Measurements from ENCODE around the gene CPSF7.
"Not testable (repeated sequence)": the region's sequence is repeated elsewhere in the genome, so short reads cannot be mapped to it uniquely, and the experiment has no call there.

CPSF7 gene

GRCh38 chr11:61439615-61440014 lies 9.8 kb upstream of the CPSF7 start:
- no peak for DNase-seq

DNA sequence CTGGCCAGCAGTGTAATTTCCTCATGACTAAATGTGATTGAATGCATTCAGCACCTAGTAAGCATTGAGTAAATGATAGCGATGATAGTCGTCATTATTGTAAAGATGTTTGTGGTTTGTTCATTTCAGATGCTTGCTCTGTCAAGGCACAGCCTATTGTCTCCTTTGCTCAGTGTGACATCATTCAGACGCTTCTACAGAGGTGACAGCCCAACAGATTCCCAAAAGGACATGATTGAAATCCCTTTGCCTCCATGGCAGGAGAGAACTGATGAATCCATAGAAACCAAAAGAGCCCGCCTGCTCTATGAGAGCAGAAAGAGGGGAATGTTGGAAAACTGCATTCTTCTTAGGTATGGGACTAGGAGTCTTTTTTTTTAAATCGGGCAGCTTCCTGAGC lies 7.7 kb upstream of the CPSF7 start:
- no peak for DNase-seq

GRCh38 chr11:61430839-61431238 lies 1.1 kb upstream of the CPSF7 start:
- DNase-seq: not testable (repeated sequence)

- DNase-seq: peak; percentile 83
Measured at GRCh38 chr11:61429346-61429690, 457 bp downstream of the CPSF7 start.

GRCh38 chr11:61425367-61426131 lies 4.2 kb downstream of the CPSF7 start:
- no peak for DNase-seq

DNA sequence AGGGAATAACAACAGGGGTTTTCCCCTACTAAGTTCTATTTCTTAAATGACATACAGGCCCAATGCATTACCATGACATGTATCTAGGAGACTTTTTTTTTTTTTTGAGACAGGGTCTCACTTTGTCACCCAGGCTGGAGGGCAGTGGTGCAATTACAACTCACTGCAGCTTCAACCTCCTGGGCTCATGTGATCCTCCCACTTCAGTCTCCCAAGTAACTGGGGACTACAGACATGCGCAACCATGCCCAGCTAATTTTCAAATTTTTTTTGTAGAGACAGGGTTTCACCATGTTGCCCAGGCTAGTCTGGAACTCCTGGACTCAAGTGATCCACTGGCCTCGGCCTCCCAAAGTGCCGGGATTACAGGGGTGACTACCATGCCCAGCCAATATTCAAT lies 7.5 kb downstream of the CPSF7 start:
- no peak for DNase-seq

DNA sequence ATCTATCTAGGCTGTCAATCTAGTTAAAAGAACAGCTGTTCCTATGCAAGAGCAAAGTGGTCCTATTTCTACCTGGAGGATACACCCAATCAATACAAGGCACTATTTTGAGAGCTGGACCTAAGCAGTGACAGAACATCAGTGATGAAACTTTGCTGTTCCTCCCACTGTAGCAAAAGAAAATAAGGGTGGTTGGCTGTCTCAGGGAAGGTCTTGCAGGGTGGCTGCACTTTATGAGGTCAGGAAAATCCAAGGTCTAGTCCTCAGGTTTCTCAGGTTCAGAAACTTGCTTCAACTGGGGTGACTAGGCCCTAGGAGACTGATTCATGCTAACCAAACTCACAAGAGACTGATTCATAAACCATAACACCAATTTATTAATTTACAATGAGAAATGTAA lies 11.6 kb downstream of the CPSF7 start:
- DNase-seq: no peak

GRCh38 chr11:61417670-61418069 lies 12.1 kb downstream of the CPSF7 start:
- DNase-seq: no peak

DNA sequence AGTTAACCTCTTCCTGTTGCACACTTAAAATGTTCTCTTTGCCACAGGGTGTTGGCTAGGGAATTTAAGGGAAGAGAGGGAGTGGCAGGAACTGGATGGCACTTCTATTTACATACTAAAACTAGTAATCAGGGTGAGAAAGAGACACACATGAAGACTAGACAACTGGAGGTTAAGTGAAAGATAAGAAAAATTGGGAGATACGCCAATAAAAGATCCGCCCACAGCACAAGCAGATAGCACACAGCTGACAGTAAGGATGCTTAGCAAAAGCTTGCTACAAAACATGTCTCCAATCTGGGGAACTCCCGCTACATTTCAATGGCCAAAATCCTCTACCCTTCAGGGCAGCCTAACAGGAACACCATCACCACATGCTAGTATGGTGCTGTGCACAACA lies 12.8 kb downstream of the CPSF7 start:
- no peak for DNase-seq

- DNase-seq: no peak
Measured at GRCh38 chr11:61415381-61415780, 14.4 kb downstream of the CPSF7 start.

GRCh38 chr11:61414547-61414946 lies 15.2 kb downstream of the CPSF7 start:
- no peak for DNase-seq

DNA sequence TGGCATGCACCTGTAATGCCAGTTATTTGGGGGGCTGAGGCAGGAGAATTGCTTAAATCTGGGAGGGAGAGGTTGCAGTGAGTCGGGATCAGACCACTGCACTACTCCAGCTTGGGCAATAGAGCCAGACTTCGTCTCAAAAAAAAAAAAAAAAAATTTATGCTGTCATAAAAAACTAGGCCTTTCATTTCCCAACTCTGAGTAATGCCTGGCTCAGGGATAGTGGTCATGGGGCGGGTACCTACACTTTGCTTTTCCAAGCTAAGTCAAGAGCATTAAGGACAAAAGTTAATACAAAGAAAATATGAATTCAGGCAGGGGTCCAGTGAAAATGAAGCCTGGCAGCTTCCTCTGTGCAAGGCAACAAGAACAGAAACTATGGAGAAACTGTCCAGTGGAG lies 16.3 kb downstream of the CPSF7 start:
- DNase-seq: no peak

- no peak for DNase-seq
Measured at GRCh38 chr11:61411589-61411988, 18.2 kb downstream of the CPSF7 start.

DNA sequence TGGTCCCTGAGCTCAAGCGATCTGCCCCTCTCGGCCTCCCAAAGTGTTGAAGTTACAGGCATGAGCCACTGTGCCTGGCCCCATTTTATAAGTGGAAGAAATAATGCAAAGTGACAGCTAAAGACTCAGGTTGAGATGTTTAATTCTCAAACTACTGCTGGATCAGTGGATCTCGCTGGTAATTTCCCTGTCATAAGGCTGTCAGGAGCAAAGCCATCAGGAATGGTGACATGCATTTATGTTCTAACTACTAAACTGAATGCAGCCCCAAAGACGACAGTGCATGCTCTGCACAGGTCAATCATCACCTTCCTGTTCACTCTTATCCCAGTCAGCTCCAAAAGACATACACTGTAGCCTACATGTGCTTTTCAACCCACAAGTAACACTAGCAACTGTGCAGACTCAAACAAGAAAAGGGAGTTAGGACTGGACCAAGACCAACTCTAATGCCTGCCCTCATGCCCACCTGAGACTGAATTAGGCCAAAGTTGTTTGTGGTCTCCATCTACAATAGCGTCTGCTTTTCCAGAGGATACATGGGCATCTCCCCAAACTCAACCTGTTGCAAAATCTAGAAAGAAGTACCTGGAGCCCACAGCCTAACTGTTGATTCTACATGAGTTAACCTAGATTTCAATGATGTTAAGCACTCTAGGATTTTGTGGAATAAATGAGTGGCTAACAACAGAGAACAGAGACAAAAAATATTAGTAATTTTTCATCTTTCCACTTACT lies 22.6 kb downstream of the CPSF7 start:
- DNase-seq: no peak

DNA sequence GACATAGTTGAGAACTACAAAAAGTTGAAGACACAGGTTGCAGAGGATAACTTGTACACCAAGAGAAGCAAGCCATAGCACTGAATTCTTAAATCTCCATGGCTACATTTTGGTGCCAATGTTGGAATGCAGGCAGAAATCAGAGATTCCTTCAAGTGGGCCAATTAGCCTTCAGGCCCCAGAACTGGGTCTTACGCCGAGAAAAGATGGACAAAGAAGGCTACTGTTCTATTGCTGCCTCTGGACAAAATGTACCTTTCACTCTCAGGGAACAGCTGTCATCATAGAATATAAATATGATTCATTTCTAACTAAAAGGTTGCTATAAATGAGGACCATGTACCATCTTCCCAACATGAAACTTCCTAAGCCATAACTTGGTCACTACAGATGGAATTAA lies 23.7 kb downstream of the CPSF7 start:
- DNase-seq: no peak

- DNase-seq: no peak
Measured at GRCh38 chr11:61404641-61405040, 25.1 kb downstream of the CPSF7 start.

- DNase-seq: no peak
Measured at GRCh38 chr11:61404103-61404502, 25.7 kb downstream of the CPSF7 start.

GRCh38 chr11:61403658-61404057 lies 26.1 kb downstream of the CPSF7 start:
- no peak for DNase-seq

GRCh38 chr11:61401573-61401972 lies 28.2 kb downstream of the CPSF7 start:
- no peak for DNase-seq

- DNase-seq: no peak
Measured at GRCh38 chr11:61401173-61401572, 28.6 kb downstream of the CPSF7 start.

DNA sequence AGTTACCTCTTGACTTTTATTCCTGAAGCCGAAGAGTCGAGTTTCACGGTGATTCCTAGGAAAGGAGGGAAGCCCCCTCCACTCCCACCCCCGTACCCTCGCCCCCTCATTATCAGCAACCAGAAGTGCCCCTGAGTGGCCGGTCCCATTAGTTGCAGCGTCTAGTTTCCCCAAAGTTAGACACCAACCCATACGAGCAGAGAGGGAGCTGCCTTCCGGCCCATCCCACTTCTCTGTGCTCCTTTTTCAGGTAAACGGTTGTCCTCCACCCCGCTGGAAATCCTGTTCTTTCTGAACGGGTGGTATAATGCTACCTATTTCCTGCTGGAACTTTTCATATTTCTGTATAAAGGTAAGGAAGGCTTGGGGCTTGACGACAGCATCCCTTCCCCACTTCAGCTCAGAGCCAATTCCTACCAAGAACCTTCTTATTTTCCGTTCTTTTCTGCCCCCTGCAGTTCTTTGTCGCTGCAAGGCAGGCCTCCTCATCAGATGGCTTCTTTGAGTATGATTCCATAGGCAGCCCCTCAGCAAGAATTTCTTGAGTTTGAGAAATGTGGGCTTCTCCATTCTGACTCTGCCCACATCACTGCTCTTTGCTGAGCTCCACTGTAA lies 36.7 kb downstream of the CPSF7 start:
- DNase-seq: no peak

DNA sequence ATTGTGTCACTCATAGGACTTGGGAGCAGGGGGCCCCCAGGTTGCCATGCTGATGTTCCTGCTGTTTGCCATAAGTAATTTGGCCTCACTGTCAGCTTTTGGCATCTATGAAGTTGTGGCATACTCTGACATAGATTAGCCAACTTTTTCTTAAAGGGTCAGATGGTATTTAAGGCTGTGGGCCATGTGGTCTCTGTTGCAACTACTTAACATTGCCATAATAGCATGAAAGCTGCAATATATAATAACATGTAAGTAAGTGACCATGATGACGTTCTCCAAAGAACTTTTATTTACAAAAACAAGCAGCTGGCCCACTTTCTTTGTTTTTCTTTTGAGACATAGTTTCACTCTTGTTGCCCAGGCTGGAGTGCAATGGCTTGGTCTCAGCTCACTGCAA lies 39.6 kb downstream of the CPSF7 start:
- no peak for DNase-seq

DNA sequence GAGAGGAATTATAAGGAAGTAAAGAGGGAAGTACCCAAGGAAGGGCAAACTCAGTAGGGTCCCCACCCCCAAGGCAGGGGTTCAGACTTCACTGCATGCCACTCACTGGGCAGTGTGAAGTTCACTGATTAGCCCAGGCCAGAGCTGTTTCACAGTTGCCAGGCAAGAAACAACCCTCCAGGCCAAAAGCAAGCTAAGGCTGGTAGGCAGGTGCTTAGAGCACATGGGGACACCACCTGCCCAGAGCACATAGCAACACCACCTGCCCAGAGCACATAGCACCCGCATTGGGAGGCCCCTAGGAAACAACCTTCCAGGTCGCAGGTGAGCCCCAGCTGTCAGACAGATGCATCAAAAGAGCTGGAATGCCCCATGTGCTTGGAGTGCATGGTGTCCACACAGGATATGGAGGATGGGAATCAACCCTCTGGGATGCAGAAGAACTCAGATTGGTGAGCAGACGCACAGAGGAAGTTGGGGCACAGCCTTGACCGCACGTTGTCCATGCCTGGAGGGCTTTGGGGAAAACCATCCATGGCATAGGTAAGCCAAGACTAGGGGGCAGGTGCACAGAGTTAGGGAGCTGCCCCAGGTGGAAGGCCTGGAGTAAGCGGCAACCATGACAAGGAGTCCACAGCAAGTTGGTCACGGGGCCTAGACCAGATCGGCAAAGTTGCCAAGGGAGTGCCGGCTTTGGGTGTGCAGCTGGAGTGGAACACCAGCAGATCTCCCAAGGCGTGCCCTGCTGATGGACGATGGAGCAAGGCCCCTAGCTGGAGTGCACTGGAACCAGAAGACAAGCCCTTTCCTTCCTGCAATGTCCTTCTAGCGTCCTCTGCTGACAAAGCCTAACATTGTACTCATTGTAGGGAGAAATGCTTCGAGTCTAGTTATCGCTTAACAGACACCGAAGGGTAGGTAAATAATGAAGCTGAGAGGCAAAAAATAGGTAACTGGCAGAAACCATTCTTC lies 45.2 kb downstream of the CPSF7 start:
- DNase-seq: no peak
